ENCODE data around the gene TRIM72. TPM values are rescaled to one million over a fixed set of nuclear protein-coding genes. Genes with fewer than 3 reads are reported as not detected.
"Not testable (repeated sequence)": the region's sequence is repeated elsewhere in the genome, so short reads cannot be mapped to it uniquely, and the experiment has no call there.

TRIM72 gene
- total RNA-seq, 2 experiments from 2014 or later = not detected

DNA sequence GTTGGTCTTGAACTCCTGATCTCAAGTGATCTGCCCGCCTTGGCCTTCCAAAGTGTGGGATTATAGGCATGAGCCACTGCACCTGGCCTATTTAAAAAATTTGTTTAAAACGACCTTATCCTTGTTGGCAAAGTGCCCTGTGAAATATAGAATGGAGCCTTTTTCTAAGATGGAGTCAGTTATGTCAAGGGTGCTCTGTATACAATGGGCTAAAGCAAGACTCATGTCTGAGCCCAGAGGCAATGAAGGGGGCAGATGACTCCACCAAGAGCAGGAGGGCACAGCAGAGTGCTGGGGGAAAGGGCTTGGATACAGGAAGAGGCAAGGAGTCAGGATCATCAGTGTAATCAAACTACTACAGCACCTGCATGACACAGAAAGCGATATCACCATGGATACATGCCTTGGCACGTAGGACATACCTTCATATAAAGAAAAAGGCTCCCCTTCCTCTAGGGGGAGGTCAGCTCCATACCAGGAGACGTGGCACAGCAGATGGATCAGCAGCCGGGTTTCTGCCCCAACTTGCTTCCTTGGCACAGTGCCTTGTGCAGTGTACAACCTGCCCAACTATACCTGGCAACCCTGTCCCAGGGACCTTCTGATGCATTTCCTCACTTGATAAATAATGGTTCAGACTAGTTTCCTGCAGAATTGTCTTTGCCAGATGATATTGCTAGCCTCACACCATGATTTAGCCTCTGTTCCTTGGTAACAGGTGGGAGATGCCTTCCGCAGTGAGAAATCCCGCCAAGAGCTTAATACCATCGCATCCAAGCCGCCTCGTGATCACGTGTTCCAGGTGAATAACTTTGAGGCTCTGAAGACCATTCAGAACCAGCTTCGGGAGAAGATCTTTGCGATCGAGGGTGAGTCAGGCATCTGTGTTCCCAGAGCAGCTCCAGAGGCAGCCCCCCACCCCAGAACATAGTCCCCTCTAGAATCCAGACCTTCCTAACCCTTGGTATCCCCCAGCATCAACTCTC is 61.2 kb downstream of the TRIM72 start:
- H3K36me3 Mint-ChIP-seq = peaks cover 10% of the 10 kb centered on the region
- no peak for ATAC-seq (ENCODE audit: low read depth)
- POLR2A ChIA-PET = no interaction called here
- peaks cover 3% of the 10 kb centered on the region for H3K4me1 Mint-ChIP-seq
- peak overlapping the region; percentile 61 for H3K27ac Mint-ChIP-seq
- no peak for DNase-seq
- H3K27me3 Mint-ChIP-seq = peaks cover 4% of the 10 kb centered on the region
- no peak overlapping the region for H3K4me3 Mint-ChIP-seq
- peaks cover 3% of the 10 kb centered on the region for H3K9me3 Mint-ChIP-seq

DNA sequence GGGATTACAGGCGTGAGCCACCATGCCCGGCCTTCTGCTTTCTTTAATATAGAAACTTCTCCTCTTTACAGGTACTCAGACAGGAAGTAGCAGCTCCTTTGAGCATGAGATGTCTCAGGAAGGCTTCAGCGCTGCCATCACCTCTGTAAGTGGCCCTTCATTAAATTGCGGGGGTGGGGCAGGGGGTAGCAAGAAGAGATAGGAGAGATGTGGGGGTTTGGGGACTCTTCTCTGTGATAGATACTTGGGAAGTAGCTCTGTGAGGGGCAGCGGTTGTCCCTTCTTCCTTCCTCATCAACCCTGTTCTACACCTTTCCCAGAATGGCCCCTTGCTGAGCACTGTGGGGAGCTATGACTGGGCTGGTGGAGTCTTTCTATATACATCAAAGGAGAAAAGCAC is 62.7 kb downstream of the TRIM72 start:
- peaks cover 3% of the 10 kb centered on the region for H3K27me3 Mint-ChIP-seq
- H3K27ac Mint-ChIP-seq = no peak overlapping the region
- peaks cover 12% of the 10 kb centered on the region for H3K36me3 Mint-ChIP-seq
- peaks cover 3% of the 10 kb centered on the region for H3K4me1 Mint-ChIP-seq
- peaks cover 3% of the 10 kb centered on the region for H3K9me3 Mint-ChIP-seq
- ATAC-seq (ENCODE audit: low read depth) (no peak), DNase-seq (no peak)
- H3K4me3 Mint-ChIP-seq = no peak overlapping the region
- POLR2A ChIA-PET = no interaction called here

DNA sequence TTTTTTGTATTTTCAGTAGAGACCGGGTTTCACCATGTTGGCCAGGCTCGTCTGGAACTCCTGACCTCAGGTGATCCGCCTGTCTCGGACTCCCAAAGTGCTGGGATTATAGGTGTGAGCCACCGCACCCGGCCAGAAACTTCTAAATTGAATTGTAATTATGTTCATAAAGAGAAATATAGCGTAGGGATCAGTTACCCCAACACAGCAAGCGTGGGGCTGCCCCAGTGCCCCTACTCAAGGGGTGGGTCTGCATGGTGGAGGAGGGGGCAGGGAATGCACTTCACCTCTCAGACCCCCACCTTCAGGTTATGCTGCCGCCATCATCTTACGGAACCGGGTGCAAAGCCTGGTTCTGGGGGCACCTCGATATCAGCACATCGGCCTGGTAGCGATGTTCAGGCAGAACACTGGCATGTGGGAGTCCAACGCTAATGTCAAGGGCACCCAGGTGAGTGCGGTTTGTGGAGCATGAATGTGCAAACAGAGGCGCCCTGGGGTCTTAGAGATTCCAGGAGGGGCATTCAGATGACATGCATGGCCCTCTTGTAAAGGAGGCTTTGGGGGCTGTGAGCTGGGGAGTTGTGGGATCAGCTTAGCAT is 63.8 kb downstream of the TRIM72 start:
- ATAC-seq (ENCODE audit: low read depth) (no peak), DNase-seq (no peak)
- peaks cover 6% of the 10 kb centered on the region for H3K27me3 Mint-ChIP-seq
- no peak overlapping the region for H3K27ac Mint-ChIP-seq
- H3K9me3 Mint-ChIP-seq = peaks cover 4% of the 10 kb centered on the region
- no peak overlapping the region for H3K4me3 Mint-ChIP-seq
- peaks cover 3% of the 10 kb centered on the region for H3K4me1 Mint-ChIP-seq
- peaks cover 11% of the 10 kb centered on the region for H3K36me3 Mint-ChIP-seq
- POLR2A ChIA-PET = no interaction called here

DNA sequence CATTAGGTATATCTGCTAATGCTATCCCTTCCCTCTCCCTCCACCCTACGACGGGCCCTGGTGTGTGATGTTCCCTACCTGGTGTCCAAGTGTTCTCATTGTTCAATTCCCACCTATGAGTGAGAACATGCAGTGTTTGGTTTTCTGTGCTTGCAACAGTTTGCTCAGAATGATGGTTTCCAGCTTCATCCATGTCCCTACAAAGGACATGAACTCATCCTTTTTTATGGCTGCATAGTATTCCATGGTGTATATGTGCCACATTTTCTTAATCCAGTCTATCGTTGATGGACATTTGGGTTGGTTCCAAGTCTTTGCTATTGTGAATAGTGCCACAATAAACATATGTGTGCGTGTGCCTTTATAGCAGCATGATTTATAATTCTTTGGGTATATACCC is 64.9 kb downstream of the TRIM72 start:
- H3K4me1 Mint-ChIP-seq; POLR2A ChIA-PET; DNase-seq; H3K27ac Mint-ChIP-seq; H3K4me3 Mint-ChIP-seq; H3K9me3 Mint-ChIP-seq; ATAC-seq (ENCODE audit: low read depth): not testable (repeated sequence)
- peaks cover 15% of the 10 kb centered on the region for H3K36me3 Mint-ChIP-seq
- peaks cover 11% of the 10 kb centered on the region for H3K27me3 Mint-ChIP-seq

Other genes with a start within 250 kb of the TRIM72 start
- gene HSD3B7, start 228.9 kb upstream of the TRIM72 start, total RNA-seq = 10 to 100 TPM in 1 of 2 experiments, 1 to 10 TPM in 1; 8.5 to 10.9 TPM
- 1 to 10 TPM; 3.1 to 3.5 TPM for gene STX1B, start 203.5 kb upstream of the TRIM72 start, total RNA-seq
- 10 to 100 TPM; 82.8 to 84.8 TPM for gene STX4, start 180.6 kb upstream of the TRIM72 start, total RNA-seq
- gene ZNF668, start 139.9 kb upstream of the TRIM72 start, total RNA-seq = 10 to 100 TPM; 17.9 to 20.5 TPM
- gene ZNF646, start 139.7 kb upstream of the TRIM72 start, total RNA-seq = 10 to 100 TPM; 37.3 to 38.7 TPM
- gene PRSS53, start 125.2 kb upstream of the TRIM72 start, total RNA-seq = 10 to 100 TPM; 10.4 to 10.9 TPM
- gene VKORC1, start 119.3 kb upstream of the TRIM72 start, total RNA-seq = 10 to 100 TPM; 79.4 to 80.4 TPM
- gene BCKDK, start 105.7 kb upstream of the TRIM72 start, total RNA-seq = 10 to 100 TPM; 35.8 to 37.0 TPM
- gene KAT8, start 96.5 kb upstream of the TRIM72 start, total RNA-seq = 10 to 100 TPM; 66.5 to 72.9 TPM
- gene PRSS8, start 78.4 kb upstream of the TRIM72 start, total RNA-seq = not detected
- gene PRSS36, start 64.1 kb upstream of the TRIM72 start, total RNA-seq = 1 to 10 TPM in 1 of 2 experiments, under 1 TPM in 1; 0.31 to 1.1 TPM
- 100 to 1,000 TPM; 540 to 618 TPM for gene FUS, start 34.0 kb upstream of the TRIM72 start, total RNA-seq
- gene PYCARD, start 11.4 kb upstream of the TRIM72 start, total RNA-seq = 10 to 100 TPM; 82.3 to 87.0 TPM
- gene PYDC1, start 3.0 kb downstream of the TRIM72 start, total RNA-seq = not detected
- 1 to 10 TPM; 8.3 to 8.9 TPM for gene ITGAM, start 45.9 kb downstream of the TRIM72 start, total RNA-seq
- gene ITGAX, start 141.1 kb downstream of the TRIM72 start, total RNA-seq = 10 to 100 TPM; 26.4 to 26.7 TPM
- under 1 TPM; 0.09 to 0.28 TPM for gene ITGAD, start 179.2 kb downstream of the TRIM72 start, total RNA-seq
- gene COX6A2, start 214.2 kb downstream of the TRIM72 start, total RNA-seq = not detected
- gene ZNF843, start 228.7 kb downstream of the TRIM72 start, total RNA-seq = under 1 TPM; 0.20 to 0.30 TPM
- 10 to 100 TPM; 12.9 to 13.6 TPM for gene ARMC5, start 245.4 kb downstream of the TRIM72 start, total RNA-seq

Measured in activated naive CD8-positive, alpha-beta T cell treated with anti-CD3 and anti-CD28 coated beads, Interleukin-2, amount 10 ng/mL, durations not matched to agents 7 days and 5 days (primary cell).